HepG2 (cell line): Measurements from ENCODE around the gene CNNM3. TPM values are rescaled to one million over a fixed set of nuclear protein-coding genes. Genes with fewer than 3 reads are reported as not detected.

ENCODE experiments used
- CEBPB ChIP-seq: IDR thresholded peaks from 2 replicates; pipeline ENCODE4 v1.6.1; 2011; ENCODE audit warnings: low read depth, low read length, improper control_type of control experiment, borderline replicate concordance
- FOXP1 ChIP-seq, 2 experiments: fragments of 450-650 bp in 1 of 2; IDR thresholded peaks; 2 replicates each; pipeline ENCODE4 v1.6.1; 2017 to 2018; ENCODE audit warnings: antibody characterized with exemption in 1 of 2
- HDAC2 ChIP-seq: sonication (generic); formaldehyde crosslinking; IDR thresholded peaks from 2 replicates; pipeline ENCODE4 v1.4.0; 2020; ENCODE audit warnings: missing genetic modification reagents
- KLF6 ChIP-seq: IDR thresholded peaks from 2 replicates; pipeline ENCODE4 v1.8.0; 2016; ENCODE audit warnings: missing biosample characterization, missing genetic modification reagents
- PRDM10 ChIP-seq: sonication (generic); formaldehyde crosslinking; IDR thresholded peaks from 2 replicates; pipeline ENCODE4 v1.4.0; 2020; ENCODE audit warnings: low read depth, missing genetic modification reagents
- RFXAP ChIP-seq: sonication (generic); formaldehyde crosslinking; IDR thresholded peaks from 2 replicates; pipeline ENCODE4 v1.4.0; 2020; ENCODE audit warnings: missing genetic modification reagents, borderline replicate concordance
- RNF219 ChIP-seq: sonication (generic); formaldehyde crosslinking; IDR thresholded peaks from 2 replicates; pipeline ENCODE4 v1.5.0; 2020; ENCODE audit warnings: mild to moderate bottlenecking, missing genetic modification reagents
- TAF1 ChIP-seq: sonication (generic); formaldehyde crosslinking; IDR thresholded peaks from 2 replicates; pipeline ENCODE4 v1.4.0; 2020; ENCODE audit warnings: missing genetic modification reagents
- ZBTB49 ChIP-seq: sonication (generic); formaldehyde crosslinking; IDR thresholded peaks from 2 replicates; pipeline ENCODE4 v1.4.0; 2020; ENCODE audit warnings: missing genetic modification reagents, borderline replicate concordance
- ZNF326 ChIP-seq: sonication (generic); formaldehyde crosslinking; IDR thresholded peaks from 2 replicates; pipeline ENCODE4 v1.4.0; 2020; ENCODE audit warnings: missing genetic modification reagents, borderline replicate concordance
- ZNF460 ChIP-seq: sonication (generic); formaldehyde crosslinking; IDR thresholded peaks from 2 replicates; pipeline ENCODE4 v1.5.1; 2020; ENCODE audit warnings: missing genetic modification reagents, mild to moderate bottlenecking, borderline replicate concordance
- ZNF777 ChIP-seq: sonication (generic); formaldehyde crosslinking; IDR thresholded peaks from 2 replicates; pipeline ENCODE4 v1.4.0; 2020; ENCODE audit warnings: missing genetic modification reagents
- ZNF83 ChIP-seq: sonication (generic); formaldehyde crosslinking; IDR thresholded peaks from 2 replicates; pipeline ENCODE4 v1.4.0; 2020; ENCODE audit warnings: missing genetic modification reagents, mild to moderate bottlenecking, borderline replicate concordance
- polyA plus RNA-seq, 8 experiments: library from polyadenylated mRNA; depleted of rRNA in 3 of 8; stranded (reverse) in 7 of 8; unstranded in 1 of 8; fragments of >200 nt; fragmentation: Illumina TruSeq in 4 of 8; extraction: Trizol in 4 of 8; gene quantifications; 2 replicates each; pipeline versions ENCODE4 v1.2.1 to v1.2.3, GENCODE V29; 2011 to 2016; ENCODE audit warnings: low read depth in 4 of 8, missing spikeins in 1 of 8, mixed read lengths in 1 of 8; ENCODE audit not compliant: insufficient read depth in 1 of 8
- total RNA-seq, 5 experiments: library from RNA; depleted of rRNA; stranded (reverse); fragments of >200 nt; fragmentation: Illumina TruSeq; extraction: Trizol; gene quantifications; 2 replicates each; pipeline ENCODE4 v1.2.3, GENCODE V29; 2016; ENCODE audit warnings: low read depth in 1 of 5
- TF ChIP-seq, protein P1 (sequence below): sonication (generic); formaldehyde crosslinking; IDR thresholded peaks from 2 replicates; pipeline ENCODE4 v1.5.0; 2020; ENCODE audit warnings: mild to moderate bottlenecking, missing genetic modification reagents, borderline replicate concordance
- TF ChIP-seq, protein P2 (sequence below): sonication (generic); formaldehyde crosslinking; IDR thresholded peaks from 2 replicates; pipeline ENCODE4 v1.4.0; 2020; ENCODE audit warnings: mild to moderate bottlenecking, missing genetic modification reagents

Gene CNNM3
- total and polyA plus RNA-seq, 2 of the 13 experiments (the other 11 are each of a cell fraction or from before 2014, with no cell fraction given) = 21.2 to 27.9 TPM

DNA sequence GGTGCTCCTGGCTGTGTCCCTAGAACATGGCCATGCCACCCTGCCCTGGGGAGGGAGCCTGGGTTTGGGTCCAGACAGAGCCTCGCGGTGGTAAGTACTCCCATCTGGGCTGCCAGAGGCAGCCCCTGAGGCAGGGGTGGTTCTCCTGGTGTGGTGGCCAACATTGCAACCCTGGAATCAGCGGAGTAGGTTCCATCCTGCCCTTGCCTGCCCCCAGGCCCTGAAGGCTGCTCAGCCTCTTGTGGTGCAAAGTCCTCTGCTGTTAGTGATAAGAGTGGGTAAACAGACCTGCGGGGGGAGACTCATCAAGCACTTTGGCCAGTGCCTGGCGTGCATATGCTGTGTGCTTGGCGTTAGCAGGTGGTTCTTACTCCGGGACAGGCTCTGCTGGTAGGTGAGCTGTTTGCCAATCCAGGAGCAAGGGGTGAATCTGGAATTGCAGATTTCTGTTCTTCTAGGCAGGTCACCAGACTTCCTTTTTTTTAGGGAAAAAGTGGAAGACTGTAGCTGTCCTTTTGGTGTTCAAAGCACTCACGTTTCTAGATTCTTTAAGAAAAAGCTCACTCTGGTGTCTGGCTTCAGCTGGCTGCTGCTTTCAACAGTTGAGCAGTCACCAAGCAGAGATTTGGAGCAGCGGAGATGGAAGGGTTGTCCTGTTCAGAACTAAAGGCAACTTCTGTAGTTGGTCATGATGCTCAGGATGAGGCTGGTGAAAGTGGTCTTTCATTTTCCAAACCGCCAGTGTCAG lies 3.2 kb downstream of the CNNM3 start (continued):
- TF ChIP-seq KLF6 (peak; percentile 85; the same call in 1 of the 2 replicates), HDAC2 (CRISPR knock-in tag) (peak; percentile 100), ZNF326 (CRISPR knock-in tag) (no peak), RNF219 (CRISPR knock-in tag) (peak; percentile 92; the same call in 1 of the 2 replicates), CEBPB (0 out of 2 replicates have a peak, but pooled peaks have one; percentile 5), ZNF83 (CRISPR knock-in tag) (no peak; the same call in 1 of the 2 replicates), PRDM10 (CRISPR knock-in tag) (peak; percentile 93), TAF1 (CRISPR knock-in tag) (peak; percentile 42; the same call in 1 of the 2 replicates), ZBTB49 (CRISPR knock-in tag) (no peak; the same call in 1 of the 2 replicates), ZNF777 (peak; percentile 61; the same call in 1 of the 2 replicates), FOXP1 (IDR thresholded peaks at IDR 0.05) (peak; percentile 52; the same call in 1 of the 2 replicates), FOXP1 (CRISPR knock-in tag; IDR thresholded peaks at IDR 0.05) (peak; percentile 96), ZNF460 (CRISPR knock-in tag) (peak; percentile 51; the same call in 1 of the 2 replicates), RFXAP (peak; percentile 92)
- TF ChIP-seq, protein P1, sequence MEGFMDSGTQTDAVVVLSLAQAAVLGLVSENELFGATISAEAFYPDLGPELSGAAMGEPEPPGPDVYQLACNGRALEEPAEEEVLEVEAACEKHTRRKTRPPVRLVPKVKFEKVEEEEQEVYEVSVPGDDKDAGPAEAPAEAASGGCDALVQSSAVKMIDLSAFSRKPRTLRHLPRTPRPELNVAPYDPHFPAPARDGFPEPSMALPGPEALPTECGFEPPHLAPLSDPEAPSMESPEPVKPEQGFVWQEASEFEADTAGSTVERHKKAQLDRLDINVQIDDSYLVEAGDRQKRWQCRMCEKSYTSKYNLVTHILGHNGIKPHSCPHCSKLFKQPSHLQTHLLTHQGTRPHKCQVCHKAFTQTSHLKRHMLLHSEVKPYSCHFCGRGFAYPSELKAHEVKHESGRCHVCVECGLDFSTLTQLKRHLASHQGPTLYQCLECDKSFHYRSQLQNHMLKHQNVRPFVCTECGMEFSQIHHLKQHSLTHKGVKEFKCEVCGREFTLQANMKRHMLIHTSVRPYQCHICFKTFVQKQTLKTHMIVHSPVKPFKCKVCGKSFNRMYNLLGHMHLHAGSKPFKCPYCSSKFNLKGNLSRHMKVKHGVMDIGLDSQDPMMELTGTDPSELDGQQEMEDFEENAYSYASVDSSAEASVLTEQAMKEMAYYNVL (CRISPR knock-in tag) = 0 out of 2 replicates have a peak, but pooled peaks have one; percentile 51
- TF ChIP-seq, protein P2, sequence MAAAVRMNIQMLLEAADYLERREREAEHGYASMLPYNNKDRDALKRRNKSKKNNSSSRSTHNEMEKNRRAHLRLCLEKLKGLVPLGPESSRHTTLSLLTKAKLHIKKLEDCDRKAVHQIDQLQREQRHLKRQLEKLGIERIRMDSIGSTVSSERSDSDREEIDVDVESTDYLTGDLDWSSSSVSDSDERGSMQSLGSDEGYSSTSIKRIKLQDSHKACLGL = peak; percentile 35; the same call in 1 of the 2 replicates
